Mammary epithelial cell (primary cell): ENCODE data around the gene POFUT2.

ENCODE experiments used
- EZH2 ChIP-seq: IDR thresholded peaks from 2 replicates; pipeline ENCODE4 v1.6.1; 2012; ENCODE audit warnings: low read length, inconsistent platforms, borderline replicate concordance
- TF ChIP-seq, protein P1 (sequence below), 2 donors: IDR thresholded peaks in 1 of 2; conservative IDR thresholded peaks in 1 of 2; 2 replicates each; pipeline ENCODE4 v1.5.1; 2011 to 2012; ENCODE audit warnings: inconsistent platforms in 2 of 2, low read length in 2 of 2, mild to moderate bottlenecking in 2 of 2, control low read depth in 1 of 2, low read depth in 1 of 2; ENCODE audit not compliant: insufficient read depth in 1 of 2; ENCODE audit errors: extremely low read depth in 1 of 2

DNA sequence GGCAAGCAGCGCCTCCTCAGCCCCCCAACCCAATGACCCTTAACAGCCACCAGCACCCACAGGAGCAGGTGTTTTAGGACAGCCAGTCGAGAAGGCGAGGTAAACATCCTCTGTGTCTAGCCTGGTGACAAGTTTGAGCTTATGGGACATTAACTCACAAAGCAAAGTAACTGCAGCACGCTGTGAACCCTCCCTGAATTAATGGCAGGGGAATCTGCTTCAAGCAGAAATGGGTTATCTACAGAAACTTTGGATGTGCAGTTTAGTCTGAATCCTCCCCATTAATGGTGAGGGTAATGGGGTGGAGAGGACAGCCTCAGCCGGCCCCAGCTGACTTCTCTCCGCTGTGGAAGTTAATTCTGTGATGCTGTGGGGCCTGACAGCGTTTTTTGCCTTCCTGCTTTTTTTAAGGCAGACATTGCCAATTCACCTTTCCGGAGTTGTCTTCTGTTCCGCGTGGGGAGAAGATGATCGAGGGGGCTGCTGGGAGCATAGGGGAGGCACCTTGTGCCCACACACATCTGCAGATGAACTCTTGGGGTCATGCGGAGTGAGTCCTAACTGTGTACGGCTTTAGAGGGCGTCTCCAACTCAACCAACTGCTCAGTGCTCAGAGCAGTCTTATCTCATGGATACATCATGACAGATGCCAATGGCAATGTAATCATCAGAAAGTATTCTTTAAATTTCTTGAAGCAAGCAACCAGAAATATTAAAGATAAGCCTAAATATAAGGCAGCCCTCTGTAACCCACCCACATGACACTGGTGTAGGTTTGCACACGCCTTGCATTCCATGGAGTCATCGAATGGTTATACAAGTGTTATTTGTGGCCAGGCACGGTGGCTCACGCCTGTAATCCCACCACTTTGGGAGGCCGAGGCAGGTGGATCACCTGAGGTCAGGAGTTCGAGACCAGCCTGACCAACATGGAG is 41.0 kb downstream of the POFUT2 start:
- TF ChIP-seq, protein P1, sequence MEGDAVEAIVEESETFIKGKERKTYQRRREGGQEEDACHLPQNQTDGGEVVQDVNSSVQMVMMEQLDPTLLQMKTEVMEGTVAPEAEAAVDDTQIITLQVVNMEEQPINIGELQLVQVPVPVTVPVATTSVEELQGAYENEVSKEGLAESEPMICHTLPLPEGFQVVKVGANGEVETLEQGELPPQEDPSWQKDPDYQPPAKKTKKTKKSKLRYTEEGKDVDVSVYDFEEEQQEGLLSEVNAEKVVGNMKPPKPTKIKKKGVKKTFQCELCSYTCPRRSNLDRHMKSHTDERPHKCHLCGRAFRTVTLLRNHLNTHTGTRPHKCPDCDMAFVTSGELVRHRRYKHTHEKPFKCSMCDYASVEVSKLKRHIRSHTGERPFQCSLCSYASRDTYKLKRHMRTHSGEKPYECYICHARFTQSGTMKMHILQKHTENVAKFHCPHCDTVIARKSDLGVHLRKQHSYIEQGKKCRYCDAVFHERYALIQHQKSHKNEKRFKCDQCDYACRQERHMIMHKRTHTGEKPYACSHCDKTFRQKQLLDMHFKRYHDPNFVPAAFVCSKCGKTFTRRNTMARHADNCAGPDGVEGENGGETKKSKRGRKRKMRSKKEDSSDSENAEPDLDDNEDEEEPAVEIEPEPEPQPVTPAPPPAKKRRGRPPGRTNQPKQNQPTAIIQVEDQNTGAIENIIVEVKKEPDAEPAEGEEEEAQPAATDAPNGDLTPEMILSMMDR (conservative IDR thresholded peaks at IDR 0.05 in 1 of 2, IDR thresholded peaks at IDR 0.05 in 1 of 2; ENCODE audit: extremely low read depth in 1 of 2, insufficient read depth in 1 of 2, low read depth in 1 of 2, low read length in 2 of 2): no peak
- no peak for TF ChIP-seq EZH2
